Measurements from ENCODE around the gene IFNL1. TPM values are rescaled to one million over a fixed set of nuclear protein-coding genes. Genes with fewer than 3 reads are reported as not detected.

IFNL1 gene
- total and polyA plus RNA-seq, 9 of the 15 experiments (the other 6 are each of a cell fraction or from before 2014, with no cell fraction given): not detected

GRCh38 chr19:39347332-39348164 lies 51.3 kb downstream of the IFNL1 start (continued):
- TF ChIP-seq GTF2E2 (tag; IDR thresholded peaks at IDR 0.05): no peak
- TF ChIP-seq, protein P1, sequence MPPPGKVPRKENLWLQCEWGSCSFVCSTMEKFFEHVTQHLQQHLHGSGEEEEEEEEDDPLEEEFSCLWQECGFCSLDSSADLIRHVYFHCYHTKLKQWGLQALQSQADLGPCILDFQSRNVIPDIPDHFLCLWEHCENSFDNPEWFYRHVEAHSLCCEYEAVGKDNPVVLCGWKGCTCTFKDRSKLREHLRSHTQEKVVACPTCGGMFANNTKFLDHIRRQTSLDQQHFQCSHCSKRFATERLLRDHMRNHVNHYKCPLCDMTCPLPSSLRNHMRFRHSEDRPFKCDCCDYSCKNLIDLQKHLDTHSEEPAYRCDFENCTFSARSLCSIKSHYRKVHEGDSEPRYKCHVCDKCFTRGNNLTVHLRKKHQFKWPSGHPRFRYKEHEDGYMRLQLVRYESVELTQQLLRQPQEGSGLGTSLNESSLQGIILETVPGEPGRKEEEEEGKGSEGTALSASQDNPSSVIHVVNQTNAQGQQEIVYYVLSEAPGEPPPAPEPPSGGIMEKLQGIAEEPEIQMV (tag; conservative IDR thresholded peaks at IDR 0.05; ENCODE audit: low read depth): no peak
- TF ChIP-seq RERE (CRISPR knock-in tag; IDR thresholded peaks at IDR 0.05; ENCODE audit: borderline replicate concordance): no peak
- peak; percentile 57; the same call in 1 of the 2 replicates for TF ChIP-seq SOX6 (IDR thresholded peaks at IDR 0.05)
- no peak for TF ChIP-seq ZNF253 (CRISPR knock-in tag; conservative IDR thresholded peaks at IDR 0.05)
- no peak for TF ChIP-seq TEAD4 (IDR thresholded peaks at IDR 0.05; ENCODE audit: low read length)
- TF ChIP-seq TEAD4 (CRISPR knock-in tag; IDR thresholded peaks at IDR 0.05; ENCODE audit: borderline replicate concordance): no peak
- TF ChIP-seq THRB (CRISPR knock-in tag; conservative IDR thresholded peaks at IDR 0.05): no peak
- 0 out of 2 replicates have a peak, but pooled peaks have one; percentile 15 for TF ChIP-seq DPF2 (IDR thresholded peaks at IDR 0.05)
- no peak for TF ChIP-seq NR2C2 (CRISPR knock-in tag; IDR thresholded peaks at IDR 0.05)
- TF ChIP-seq NR2C2 (tag; IDR thresholded peaks at IDR 0.05): peak; percentile 30; the same call in 1 of the 2 replicates
- no peak for TF ChIP-seq E2F5 (CRISPR knock-in tag; IDR thresholded peaks at IDR 0.05)
- no peak for TF ChIP-seq PTRF (tag; IDR thresholded peaks at IDR 0.05)
- TF ChIP-seq BRF1 (IDR thresholded peaks at IDR 0.05; ENCODE audit: borderline replicate concordance, extremely low read depth, insufficient read length): no peak
- peak; percentile 46 for TF ChIP-seq PKNOX1 (IDR thresholded peaks at IDR 0.05)
